Heart left ventricle (tissue), 16 donors: ENCODE results near the gene IGF2. TPM values are rescaled to one million over a fixed set of nuclear protein-coding genes. Genes with fewer than 3 reads are reported as not detected.
A peak's percentile ranks its signal among the peaks of the same experiment; 100 is the strongest.

ENCODE experiments used
- ATAC-seq, 4 donors: fragments of 200-7000 bp; cut with Tn5 transposase; one replicate each; pipeline ENCODE4 v1.9.1; 2020 to 2022; ENCODE audit warnings: moderate library complexity in 4 of 4, mild to moderate bottlenecking in 3 of 4, moderate number of reproducible peaks in 1 of 4
- DNase-seq, 5 donors: peaks; one replicate each; pipeline ENCODE4 v3.0.0-alpha.2; 2020
- H3K27ac ChIP-seq, 12 donors: fragments of 200-600 bp; sonication (generic) in 4 of 12; one replicate each; pipeline versions ENCODE4 v1.5.0 to v1.8.0; 2016 to 2022; ENCODE audit warnings: mild to moderate bottlenecking in 2 of 12
- H3K27me3 ChIP-seq, 9 donors: fragments of 200-600 bp; sonication (generic) in 2 of 9; one replicate each; pipeline versions ENCODE4 v1.5.1 to v1.8.0; 2016 to 2022; ENCODE audit warnings: mild to moderate bottlenecking in 3 of 9
- H3K36me3 ChIP-seq, 9 donors: fragments of 200-600 bp; sonication (generic) in 2 of 9; one replicate each; pipeline versions ENCODE4 v1.5.0 to v1.8.0; 2018 to 2022; ENCODE audit warnings: mild to moderate bottlenecking in 2 of 9
- H3K4me1 ChIP-seq, 12 donors: fragments of 200-600 bp; sonication (generic) in 4 of 12; one replicate each; pipeline versions ENCODE4 v1.5.0 to v1.8.0; 2016 to 2022; ENCODE audit warnings: mild to moderate bottlenecking in 3 of 12
- H3K4me3 ChIP-seq, 12 donors: fragments of 200-600 bp; sonication (generic) in 4 of 12; one replicate each; pipeline versions ENCODE4 v1.5.0 to v1.8.0; 2017 to 2022; ENCODE audit warnings: mild to moderate bottlenecking in 9 of 12, moderate library complexity in 4 of 12
- H3K9me3 ChIP-seq, 12 donors: fragments of 200-600 bp; sonication (generic) in 4 of 12; one replicate each; pipeline versions ENCODE4 v1.5.0 to v1.8.0; 2016 to 2022; ENCODE audit warnings: mild to moderate bottlenecking in 1 of 12
- CTCF ChIP-seq, 12 donors: fragments of 200-600 bp; sonication (generic) in 4 of 12; IDR thresholded peaks; one replicate each; pipeline versions ENCODE4 v1.5.0 to v1.8.0; 2018 to 2022; ENCODE audit warnings: antibody characterized with exemption in 12 of 12, mild to moderate bottlenecking in 5 of 12
- POLR2A ChIP-seq, 2 donors: fragments of 450-650 bp; IDR thresholded peaks; one replicate each; pipeline ENCODE4 v1.6.1; 2017; ENCODE audit warnings: antibody characterized with exemption in 2 of 2, mild to moderate bottlenecking in 2 of 2, moderate library complexity in 2 of 2
- WGBS, 4 donors: extraction: QIAGEN DNeasy Blood & Tissue Kit in 2 of 4; methylation state at CpG; one replicate each; pipeline versions ENCODE4 v1.1.5 to v1.1.7; 2013 to 2018; 5-methylcytosine and 5-hydroxymethylcytosine counted together
- intact Hi-C, 10 donors: fragments of 100-400 bp; cut with DNase I; formaldehyde crosslinking; loops; one replicate each; pipeline versions ENCODE4 v1.11.1 to v1.14.2; 2022
- polyA plus RNA-seq, 2 donors: library from polyadenylated mRNA; stranded (reverse); fragments of 200-250 nt; gene quantifications; one replicate each; pipeline ENCODE4 v1.2.3, GENCODE V29; 2013
- total RNA-seq, 9 donors: library from RNA; depleted of rRNA in 2 of 9; stranded (reverse); fragments of >200 nt in 2 of 9; fragmentation: NEBNext Ultra II Directional in 3 of 9; extraction: Animal tissue kit (Norgen Biotek cat#: 25700) in 3 of 9; gene quantifications; one replicate each; pipeline versions ENCODE4 v1.1.0 to v1.2.4, GENCODE V29; 2016 to 2023
- donor health status: ischemic (EF 13 %, LVEDD 7.1; RV severe dilation, severe dysfunction).
- donor health status: healthy with polysubstance abuse.
- donor health status: DM: no; HTN: yes; CAD: no.
- donor health status: DM: no; HTN: no; CAD: no.
- donor health status: ischemic (EF 25% LVEDD 6.9; RV normal size, moderate dysfunction).
- donor health status: ischemic (EF 25% LVEDD 5.7; RV mildly dilated, moderate dysfunction).
- donor health status: healthy.
- donor health status: DM: yes; HTN: yes; CAD: no.
- donor health status: ischemic (EF 35%, LVEDD 5.7; RV mildly dilated, moderate dysfunction).
- donor health status: nonischemic (EF 11% LVEDD 7.7; RV severe dilation, severe dysfunction).
- donor health status: DM: yes; HTN: yes; CAD: no.
- donor health status: PGD.
- donor health status: ischemic (EF 29% LVEDD 5.4; RV normal size, mild dysfunction).
- donor health status: nonischemic (EF 23%, LVEDD 6.1; RV moderate dilation, normal function).

Gene IGF2
- total and polyA plus RNA-seq, 11 donors = 48.9 to 175 (median 99.3) TPM

DNA sequence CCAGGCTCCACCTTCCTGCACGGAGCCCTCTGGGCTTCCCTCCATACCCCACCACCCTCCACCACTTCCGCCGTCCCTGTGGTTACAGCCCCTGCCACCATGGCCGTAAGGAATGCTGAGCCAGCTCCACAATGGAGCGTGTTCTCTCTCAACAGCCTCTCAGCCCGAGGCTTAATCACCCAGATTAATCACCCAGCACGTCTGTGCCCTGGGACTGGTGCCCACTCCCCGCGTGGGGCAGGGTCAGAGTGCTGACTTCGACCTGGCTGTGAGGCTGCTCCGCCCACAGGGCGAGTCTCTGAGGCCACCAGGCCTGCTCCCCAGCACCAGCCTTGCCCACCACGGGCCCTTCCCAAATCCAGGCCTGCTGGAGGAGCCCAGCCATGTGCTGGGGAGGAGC is 36.5 kb upstream of the IGF2 start:
- DNase-seq (no peak), ATAC-seq (peak in 3 of 4 donors; percentile 11 to 55 (median 15))
- WGBS, 4 donors = 38 to 61% (median 46%) methylated on average over 4 to 13 of the region's 13 CpGs

GRCh38 chr11:2174361-2174760 is 35.2 kb upstream of the IGF2 start:
- no peaks in the 10 kb centered on the region for H3K27me3 ChIP-seq

More for the DNA sequence above, 36.5 kb upstream of the IGF2 start:
- Histone ChIP-seq H3K4me1 (no peaks in the 10 kb centered on the region), H3K27ac (no peak overlapping the region), H3K27me3 (peaks cover 0 to 8% (median 0%) of the 10 kb centered on the region in 9 donors), H3K9me3 (no peaks in the 10 kb centered on the region), H3K36me3 (no peaks in the 10 kb centered on the region), H3K4me3 (no peak overlapping the region)
- intact Hi-C loops = no loop called here
- no peak for TF ChIP-seq CTCF (IDR thresholded peaks at IDR 0.05)
- TF ChIP-seq POLR2A (IDR thresholded peaks at IDR 0.05) = no peak

DNA sequence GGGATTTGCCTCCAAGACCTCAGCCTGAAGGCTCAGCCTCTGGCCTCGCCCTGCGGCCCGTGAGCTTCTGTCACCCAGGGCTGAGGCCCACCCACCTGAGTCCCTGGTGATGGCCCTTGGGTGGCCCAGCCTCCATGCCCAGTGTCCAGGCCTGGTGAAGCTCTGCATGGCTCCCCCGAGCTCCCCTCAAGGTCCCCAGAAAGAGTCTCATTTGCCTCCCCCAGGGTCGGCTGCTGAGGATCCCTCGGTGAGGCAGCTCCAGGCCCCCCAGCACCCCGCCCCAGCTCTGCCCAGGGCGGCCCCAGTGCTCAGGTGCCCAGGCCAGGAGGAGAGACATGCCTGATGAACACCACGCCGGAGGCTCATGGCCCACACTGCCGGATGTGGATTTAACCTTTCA is 34.6 kb upstream of the IGF2 start:
- H3K27me3 ChIP-seq = no peaks in the 10 kb centered on the region
- WGBS, 4 donors = 58 to 79% (median 64%) methylated on average over 3 to 11 of the region's 11 CpGs
- ATAC-seq = no peak

More at GRCh38 chr11:2174361-2174760, 35.2 kb upstream of the IGF2 start:
- intact Hi-C loops = no loop called here
- TF ChIP-seq POLR2A (IDR thresholded peaks at IDR 0.05) (no peak), CTCF (IDR thresholded peaks at IDR 0.05) (no peak)
- Histone ChIP-seq H3K27ac (no peak overlapping the region), H3K9me3 (no peaks in the 10 kb centered on the region), H3K36me3 (no peaks in the 10 kb centered on the region), H3K4me1 (no peaks in the 10 kb centered on the region), H3K4me3 (no peak overlapping the region)
- ATAC-seq (no peak), DNase-seq (no peak)
- 85 to 92% (median 92%) methylated on average over 9 to 11 of the region's 11 CpGs for WGBS, 4 donors

GRCh38 chr11:2173150-2173693 is 34.0 kb upstream of the IGF2 start:
- intact Hi-C loops = no loop called here
- no peaks in the 10 kb centered on the region for H3K27me3 ChIP-seq

More for the DNA sequence above, 34.6 kb upstream of the IGF2 start:
- intact Hi-C loops = no loop called here
- TF ChIP-seq CTCF (IDR thresholded peaks at IDR 0.05) (no peak), POLR2A (IDR thresholded peaks at IDR 0.05) (no peak)
- H3K4me3 ChIP-seq = no peak overlapping the region
- H3K27ac ChIP-seq = no peak overlapping the region
- H3K36me3 ChIP-seq = no peaks in the 10 kb centered on the region
- H3K4me1 ChIP-seq = no peaks in the 10 kb centered on the region
- H3K9me3 ChIP-seq = no peaks in the 10 kb centered on the region
- DNase-seq = no peak

More at GRCh38 chr11:2173150-2173693, 34.0 kb upstream of the IGF2 start:
- H3K9me3 ChIP-seq = no peaks in the 10 kb centered on the region
- H3K4me3 ChIP-seq = no peak overlapping the region
- peak in 3 of 12 donors; percentile 10 to 17 (median 16) for TF ChIP-seq CTCF (IDR thresholded peaks at IDR 0.05)
- TF ChIP-seq POLR2A (IDR thresholded peaks at IDR 0.05) = no peak
- no peak for DNase-seq
- ATAC-seq = no peak
- 82 to 87% (median 83%) methylated on average over 13 to 16 of the region's 16 CpGs for WGBS, 4 donors
- no peaks in the 10 kb centered on the region for H3K36me3 ChIP-seq
- no peak overlapping the region for H3K27ac ChIP-seq
- no peaks in the 10 kb centered on the region for H3K4me1 ChIP-seq
